HG02798 (cell line): ENCODE results near the gene PTCH1.

Experiments
- ATAC-seq: cut with Tn5 transposase; IDR thresholded peaks from one replicate; pipeline ENCODE4 v1.9.1; 2021; ENCODE audit warnings: mild to moderate bottlenecking; ENCODE audit not compliant: unreplicated experiment, poor library complexity

PTCH1 gene

DNA sequence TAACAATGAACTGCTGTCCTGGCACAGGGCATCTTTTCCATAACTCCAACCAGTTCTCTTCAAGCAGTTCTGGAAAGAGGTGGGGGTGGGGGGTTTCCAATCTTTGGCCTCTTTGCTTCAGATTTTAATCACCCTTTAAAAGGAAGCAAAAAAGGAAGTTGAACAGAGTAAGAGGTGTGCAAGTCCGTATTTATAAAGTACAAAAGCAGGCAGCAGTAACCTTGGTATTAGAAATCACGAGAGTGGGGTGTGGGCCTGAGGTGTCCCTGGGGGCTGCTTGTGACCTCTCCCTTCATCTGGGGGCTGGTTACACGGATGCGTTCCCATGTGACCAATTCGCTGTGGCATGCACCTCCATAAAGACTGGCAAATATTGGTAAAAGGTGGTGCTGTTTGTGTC is 70.5 kb downstream of the PTCH1 start:
- ATAC-seq, result no peak

DNA sequence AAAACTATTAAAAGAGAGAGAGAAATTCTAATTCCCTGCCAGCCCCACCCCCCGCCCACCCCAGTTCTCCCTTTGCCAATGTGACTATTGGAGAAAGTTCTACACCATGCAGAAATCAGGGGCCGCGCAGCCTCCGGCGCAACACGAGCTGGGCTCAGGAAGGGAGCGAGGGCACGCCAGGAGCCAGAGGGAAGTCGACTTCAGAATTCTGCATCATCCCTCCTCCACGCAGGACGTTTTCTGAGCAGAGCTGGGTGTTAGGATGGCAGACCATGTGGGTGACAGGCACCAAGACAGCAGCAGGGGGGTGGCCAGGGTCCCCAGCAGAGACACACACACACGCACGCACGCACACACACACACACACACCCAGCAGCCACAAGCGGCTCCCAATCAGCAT is 72.6 kb downstream of the PTCH1 start:
- no peak for ATAC-seq

DNA sequence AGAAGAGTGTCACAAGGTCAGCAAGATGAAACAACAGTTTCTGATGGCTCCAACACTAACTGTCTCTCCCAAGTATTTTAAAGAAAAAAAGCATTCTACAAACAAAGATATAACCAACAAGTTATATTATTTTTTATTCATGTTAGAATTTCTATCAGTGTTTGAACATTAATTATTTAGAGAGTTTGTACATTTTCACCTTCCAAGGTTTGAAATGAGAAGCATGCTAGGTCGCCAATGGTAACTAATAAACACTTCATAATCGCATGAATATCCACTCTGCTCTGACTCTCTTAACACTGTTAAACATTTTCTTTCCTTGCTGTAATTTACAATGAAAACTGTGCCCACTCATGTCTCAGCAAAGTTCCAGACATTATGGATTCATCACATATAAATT is 73.5 kb downstream of the PTCH1 start:
- no peak for ATAC-seq

DNA sequence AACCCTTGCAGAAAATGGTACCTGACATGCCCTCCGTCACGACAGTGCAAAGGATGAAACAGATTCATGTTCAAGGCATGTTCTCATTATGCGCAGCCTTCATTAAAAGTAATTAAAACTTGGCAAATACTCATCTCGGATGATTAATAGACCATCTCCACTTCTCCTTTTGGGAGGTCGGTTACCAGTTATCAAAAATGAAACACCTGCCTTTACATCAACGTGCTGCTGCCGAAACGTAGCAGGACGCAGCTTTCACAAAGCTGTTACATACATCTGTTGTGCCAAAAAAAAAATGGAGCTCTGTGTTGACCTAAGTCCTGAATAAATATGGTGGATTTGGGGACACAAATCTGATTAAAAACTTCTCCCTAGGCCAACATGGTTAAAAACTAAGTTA is 75.7 kb downstream of the PTCH1 start:
- no peak for ATAC-seq

DNA sequence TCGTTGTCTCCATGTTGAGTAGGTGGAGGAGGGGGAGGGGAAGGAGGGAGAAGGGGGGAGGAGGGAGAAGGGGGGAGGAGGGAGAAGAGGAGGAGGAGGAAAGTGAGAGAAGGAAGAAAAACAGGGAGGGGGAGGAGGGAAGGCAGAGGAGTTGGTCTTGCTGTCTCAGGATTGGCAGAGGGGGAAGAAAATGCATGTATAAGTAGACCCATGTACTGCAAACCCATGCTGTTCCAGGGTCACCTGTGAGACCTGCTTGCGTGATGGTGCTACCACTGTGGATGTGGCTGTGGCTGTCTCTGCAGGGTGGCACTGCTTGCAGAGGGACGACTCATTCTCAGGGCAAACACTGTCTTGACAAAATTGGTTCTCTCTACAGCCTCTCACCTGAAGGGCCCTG is 76.3 kb downstream of the PTCH1 start:
- ATAC-seq, result no peak

DNA sequence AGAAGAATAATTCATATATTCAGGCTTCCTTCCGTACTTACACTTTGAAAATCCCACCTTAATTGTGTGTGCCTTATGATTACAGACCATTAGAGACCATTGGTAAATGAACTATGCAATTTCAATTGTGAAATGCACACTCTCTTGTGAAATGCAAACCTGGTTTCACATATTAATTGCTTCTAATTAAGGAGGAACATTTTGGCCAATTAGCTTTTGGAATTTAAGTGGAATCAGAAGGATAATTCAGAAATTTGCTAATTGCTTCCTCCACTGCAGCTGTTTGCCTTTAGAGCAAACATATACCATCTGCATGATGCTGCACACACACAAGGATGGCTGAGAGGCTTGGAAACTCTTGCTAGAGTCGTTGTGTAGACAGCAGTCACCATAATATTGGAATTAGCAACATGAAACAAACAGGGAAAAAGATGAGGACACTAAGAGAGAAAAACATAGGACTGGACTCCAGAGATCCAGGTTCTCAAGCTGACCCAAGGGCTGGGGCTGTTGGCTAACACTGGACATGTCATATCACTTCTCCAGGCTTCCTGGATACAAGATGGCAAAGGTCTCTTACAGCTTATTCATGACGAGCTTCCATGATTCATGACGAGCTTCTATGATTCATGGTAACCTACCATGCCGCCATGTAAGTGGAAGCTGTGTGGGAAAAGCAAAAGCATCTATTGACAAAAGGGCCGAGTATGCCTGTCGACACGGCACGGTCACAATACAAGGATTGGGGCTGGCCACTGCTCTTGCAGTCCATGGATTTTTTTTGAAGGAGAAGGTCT is 78.0 kb downstream of the PTCH1 start:
- ATAC-seq, result no peak

DNA sequence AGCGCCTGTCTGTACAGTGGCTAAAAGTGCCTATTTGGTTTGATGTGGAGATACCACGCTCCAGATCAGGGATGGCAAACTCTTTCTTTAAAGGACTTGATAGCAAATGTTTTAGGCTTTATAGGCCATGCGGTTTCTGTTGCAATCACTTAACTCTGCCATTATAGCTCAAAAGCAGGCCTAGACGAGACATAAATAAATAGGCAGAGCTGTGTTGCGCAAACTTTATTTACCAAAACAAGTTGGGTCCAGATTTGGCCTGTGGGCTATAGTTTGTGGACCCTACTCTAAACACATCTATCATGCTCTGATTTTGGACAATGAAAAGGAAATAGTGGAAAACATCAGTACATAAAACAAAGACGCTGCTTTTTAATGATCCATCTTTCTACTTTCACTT is 79.2 kb downstream of the PTCH1 start:
- no peak for ATAC-seq

DNA sequence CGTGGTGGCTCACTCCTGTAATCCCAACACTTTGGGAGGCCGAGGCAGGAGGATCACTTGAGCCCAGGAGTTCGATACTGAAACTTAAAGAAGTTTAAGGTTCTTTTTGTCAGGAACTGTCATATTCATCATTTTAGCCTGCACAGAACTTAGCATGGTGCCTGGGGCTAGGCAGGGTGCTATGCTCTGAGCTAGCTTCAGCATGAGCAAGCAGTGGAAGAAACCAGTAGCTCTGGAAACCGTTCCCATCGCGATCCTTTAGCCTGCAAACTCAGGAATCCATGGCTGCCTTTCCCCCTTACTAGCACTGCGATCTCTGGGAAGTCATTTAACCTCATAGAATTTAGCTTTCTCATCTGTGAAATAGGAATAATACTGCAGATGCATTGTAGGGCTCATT is 80.4 kb downstream of the PTCH1 start:
- no peak for ATAC-seq

DNA sequence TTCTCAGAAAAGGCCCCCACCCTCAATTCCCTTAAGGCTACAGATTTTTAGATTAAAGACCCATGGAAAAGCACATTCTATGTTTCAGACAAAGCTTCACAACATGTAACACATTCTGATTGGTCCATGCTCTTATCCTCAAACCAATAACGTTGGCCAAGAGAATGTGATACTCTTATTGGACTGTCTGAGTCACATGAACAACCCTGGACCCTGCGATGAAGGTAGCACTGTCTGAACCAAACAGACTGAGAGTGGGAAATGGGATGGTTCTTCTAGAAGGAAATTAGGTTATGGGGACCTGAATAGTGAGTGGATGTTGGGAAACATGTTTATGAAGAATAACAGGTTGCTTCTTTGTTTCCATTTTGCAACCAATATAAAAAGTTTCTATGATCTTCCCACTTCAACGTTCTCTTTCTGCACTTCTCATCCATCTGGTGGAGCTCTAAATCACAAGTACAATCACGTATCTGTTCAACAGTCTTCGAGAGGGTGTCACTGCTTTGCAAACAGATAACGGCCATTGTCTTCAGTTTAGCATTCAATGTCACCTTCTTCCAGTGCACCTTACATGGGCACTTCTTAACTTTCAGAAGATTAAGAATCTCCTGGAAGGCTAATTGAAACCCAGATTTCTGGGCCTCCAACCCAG is 81.6 kb downstream of the PTCH1 start:
- ATAC-seq, result no peak

DNA sequence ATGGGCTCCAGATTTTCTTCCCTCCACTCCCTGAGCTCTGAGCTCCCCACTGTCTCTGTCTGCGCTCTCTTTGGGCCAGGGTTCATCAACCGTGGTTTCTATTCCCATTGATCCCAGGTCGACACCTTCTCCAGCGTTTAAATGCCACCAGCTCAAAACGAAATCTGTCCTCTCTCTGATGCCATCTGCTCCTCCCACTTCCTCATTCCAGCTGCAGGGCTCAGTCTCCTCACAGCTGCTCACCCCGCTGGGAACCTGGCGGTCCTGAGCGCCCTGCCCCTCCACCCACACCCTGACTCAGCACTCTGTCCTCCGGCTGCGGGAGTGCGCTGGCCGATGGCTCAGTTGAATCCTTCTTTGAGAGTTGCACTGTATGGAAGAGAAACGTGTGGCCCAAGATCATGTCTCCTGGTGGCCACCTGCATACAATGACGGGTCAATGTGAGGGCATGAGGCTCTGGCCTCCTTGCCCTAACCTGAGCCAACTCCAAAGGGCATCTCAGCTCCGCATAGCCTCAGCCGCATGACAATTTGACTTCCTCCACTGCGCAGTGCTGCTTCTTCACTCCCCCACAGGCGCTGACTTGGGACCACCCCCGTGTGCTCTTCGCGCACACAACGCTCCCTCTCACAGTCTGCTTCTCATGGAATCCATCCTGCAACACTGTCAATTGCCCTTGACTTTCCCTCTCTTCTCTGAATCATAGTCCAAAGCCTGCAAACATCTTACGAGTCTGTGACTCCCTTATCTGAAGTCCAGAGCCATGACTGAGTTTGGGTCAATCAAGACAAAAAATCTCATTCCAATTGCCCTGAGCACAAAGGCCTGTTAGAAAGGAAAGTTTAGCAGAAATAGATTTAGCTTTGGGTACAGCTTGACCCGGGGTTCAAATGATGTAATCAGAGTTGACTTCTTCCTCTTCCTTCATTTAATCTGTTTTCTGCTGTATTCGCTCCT is 82.4 kb downstream of the PTCH1 start:
- no peak for ATAC-seq

DNA sequence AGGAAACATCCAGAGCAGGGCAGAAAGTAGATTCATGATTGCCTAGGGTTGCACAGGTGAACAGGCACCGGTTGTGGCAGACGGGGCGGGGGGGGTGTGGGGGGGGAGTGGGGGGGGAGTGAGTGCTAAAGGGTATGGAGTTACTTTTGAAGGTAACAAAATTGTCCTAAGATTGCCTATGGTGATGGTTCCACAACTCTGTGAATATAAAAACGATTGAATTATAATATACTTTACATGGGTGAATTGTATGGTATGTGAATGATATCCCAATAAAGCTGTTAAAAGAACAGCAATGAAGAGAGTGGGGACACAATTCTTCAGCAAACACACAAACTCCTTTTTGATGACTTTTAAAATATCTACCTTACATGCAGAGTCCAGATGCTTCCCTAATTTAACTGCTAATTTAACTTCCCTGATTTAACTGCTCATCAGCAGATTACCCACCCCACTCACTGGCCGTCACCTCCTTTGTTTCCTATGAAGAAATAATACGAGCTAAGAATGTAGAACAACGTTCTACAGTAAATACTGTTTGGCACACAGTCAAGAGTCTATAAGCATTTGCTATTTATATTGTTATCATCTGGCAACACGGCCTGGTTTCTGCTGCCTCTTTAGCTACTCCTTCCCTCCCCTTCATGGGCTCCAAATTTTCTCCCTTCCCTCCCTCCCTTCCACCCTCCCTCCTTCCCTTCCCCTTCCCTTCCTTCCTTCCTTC is 83.5 kb downstream of the PTCH1 start:
- ATAC-seq, result no peak

DNA sequence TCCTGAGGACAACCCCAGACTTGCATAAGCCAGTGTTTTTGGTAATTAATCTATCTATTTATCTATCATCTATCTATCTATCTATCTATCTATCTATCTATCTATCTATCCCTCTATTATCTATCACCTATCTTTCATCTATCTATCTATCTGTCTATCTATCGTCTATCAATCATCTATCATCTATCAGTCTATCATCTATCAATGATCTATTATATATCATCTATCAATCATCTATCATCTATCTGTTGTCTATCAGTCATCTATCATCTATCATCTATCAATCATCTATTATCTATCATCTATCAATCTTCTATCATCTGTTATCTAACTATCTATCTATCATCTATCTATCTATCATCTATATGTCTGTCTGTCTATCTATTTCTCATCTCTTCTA is 85.5 kb downstream of the PTCH1 start:
- no peak for ATAC-seq

DNA sequence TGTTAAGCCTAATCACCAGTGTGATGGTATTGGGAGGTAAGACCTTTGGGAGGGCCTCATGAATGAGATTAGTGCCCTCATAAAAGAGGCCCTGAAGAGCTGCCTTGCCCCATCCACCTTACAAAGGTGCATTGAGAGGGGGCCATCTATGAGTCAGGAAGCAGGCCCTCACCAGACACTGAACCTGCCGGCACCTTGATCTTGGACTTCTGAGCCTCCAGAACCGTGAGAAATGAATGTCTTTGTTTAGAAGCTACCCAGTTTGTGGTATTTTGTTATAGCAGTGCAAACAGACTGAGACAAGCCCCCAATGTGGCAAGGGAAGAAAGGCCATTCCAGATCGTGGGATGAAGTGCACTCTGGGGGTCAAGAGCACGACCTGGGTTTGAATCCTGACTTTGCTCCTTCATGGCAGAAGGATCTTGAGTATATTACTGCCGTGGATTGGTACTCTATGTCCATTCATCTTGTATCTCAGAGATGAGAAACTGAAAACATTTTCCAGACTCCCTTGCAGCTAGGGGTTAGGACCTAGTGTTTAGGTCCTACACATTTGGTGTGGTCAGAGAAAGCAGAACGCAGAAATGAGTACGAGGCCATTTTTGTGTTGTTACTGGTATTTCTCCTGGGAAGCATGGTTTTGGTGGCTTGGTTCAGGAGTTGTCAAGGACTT is 86.7 kb downstream of the PTCH1 start:
- ATAC-seq, result no peak

DNA sequence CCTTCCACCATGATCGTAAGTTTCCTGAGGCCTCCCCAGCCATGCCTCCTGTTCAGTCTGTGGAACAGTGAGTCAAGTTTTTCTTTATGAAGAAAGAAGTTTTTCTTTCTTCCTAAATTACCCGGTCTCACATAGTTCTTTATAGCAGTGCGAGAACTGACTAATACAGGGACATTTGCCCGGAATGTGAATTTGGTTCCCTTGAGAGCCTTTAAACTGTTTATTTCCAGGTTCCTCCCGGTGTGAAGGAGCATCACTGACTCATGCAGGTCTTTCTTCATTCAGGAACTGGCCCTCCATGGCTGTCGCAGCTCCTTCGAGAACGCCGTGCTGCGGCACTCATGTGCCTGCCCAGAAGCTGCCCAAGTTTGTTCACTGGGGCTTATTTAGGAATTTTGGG is 87.7 kb downstream of the PTCH1 start:
- no peak for ATAC-seq

DNA sequence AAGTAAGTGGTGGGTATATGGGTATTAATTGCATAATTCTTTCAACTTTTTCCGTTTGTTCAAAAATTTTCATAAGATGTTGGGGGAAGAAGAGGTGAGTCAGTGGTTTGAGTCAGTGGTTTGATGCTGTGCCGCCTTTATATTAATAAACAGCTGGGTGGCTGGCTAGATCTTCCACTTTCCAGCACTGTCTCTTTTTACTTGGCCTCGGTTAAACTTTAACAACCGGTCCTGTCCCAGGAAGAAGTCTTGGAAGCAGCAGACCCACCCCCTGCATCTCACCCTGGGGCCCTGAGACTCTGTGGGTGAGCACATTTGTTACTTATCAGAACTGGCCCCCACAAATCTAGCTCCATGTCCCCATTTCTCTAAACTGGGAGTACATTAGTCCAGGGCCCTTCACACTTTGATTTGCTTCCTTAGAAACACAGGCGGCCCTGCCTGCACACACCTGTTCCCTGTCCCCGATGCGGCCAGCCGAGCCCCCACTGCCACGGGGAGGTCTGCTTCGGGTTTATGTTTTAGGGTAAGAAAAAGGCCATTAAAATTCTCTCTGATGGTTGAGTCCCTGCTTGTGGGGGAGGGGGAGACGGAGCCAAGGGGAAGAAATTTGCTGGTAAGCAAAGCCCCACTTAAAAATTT is 90.7 kb downstream of the PTCH1 start:
- no peak for ATAC-seq

DNA sequence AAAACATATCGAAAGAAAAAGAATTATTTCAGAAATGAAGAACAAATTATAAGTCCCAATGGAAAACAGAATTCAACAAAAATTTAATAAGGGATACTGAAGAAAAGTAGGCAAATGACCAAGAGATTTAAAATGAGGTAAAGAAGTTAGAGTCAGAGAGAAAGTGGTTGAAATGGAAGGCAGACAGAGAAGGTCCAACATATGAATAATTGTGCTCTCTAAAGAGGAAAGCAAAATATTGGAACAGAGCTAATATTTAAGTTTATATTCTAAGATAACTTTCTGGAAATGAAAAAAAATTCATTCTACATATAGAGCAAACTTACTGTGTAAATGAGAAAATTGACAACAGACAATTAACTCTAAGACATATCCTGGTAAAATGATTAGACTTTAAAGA is 94.1 kb downstream of the PTCH1 start:
- no peak for ATAC-seq

DNA sequence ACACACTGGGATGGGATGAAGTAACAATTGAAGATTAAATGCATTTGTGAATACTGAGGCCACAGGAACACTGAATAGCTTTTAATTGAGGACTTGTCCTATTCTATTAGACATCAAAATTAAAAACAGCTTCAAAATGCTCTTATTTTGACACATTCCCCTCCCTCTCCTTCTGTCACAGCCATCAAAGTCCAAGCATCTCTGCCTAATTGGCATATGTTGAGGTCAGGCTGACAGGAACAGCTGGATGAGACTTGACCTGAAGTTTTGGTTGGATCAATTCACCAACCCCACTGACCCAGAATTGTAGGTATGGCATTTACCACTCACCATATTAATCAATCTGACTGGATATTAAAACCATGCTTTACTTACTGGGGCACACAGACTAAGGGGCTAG is 96.3 kb downstream of the PTCH1 start:
- ATAC-seq, result no peak

DNA sequence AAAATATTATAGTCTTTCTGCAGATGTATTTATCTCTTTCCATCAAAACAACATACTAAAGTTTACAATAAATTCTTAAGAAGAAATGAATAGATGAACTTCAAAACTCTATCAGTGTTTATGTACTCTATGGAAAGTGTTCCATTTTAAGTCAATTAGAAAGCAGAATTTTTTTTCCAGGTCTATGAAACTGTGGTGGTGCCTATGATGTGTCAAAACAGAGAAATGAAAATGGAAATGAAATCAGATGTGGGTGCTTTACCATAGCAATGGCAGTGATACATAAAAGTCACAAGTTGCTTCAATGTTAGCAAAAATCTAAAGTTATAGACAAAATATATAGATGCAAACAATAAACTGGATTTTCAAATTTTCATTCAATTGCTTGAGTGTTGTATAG is 97.3 kb downstream of the PTCH1 start:
- ATAC-seq, result no peak

DNA sequence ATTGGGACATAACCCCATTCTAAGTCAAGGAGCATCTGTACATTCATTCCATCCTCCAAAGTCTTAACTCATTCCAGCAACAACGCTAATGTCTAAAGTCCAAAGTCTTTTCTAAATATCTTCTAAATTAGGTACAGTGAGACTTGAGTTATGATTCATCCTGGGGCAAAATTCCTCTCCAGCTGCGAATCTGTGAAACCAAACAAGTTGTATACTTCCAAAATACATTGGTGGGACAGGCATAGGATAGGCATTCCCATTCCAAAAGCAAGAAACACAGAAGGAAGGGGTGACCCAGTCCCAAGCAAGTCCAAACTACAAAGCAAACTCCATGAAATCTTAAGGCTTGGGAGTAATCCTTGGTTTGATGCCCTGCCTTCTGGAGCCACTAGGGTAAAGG is 101.6 kb downstream of the PTCH1 start:
- ATAC-seq, result no peak
